ENCODE measurements around the gene MOCS1.

MOCS1 gene

GRCh38 chr6:39904946-39905639 lies 29.2 kb downstream of the MOCS1 start:
- Histone ChIP-seq H3K4me3 (no peak overlapping the region), H3K27ac (no peak overlapping the region)
- no peak for DNase-seq (ENCODE audit: low spot score)
- no peak for TF ChIP-seq CTCF (IDR thresholded peaks at IDR 0.05)

GRCh38 chr6:39903656-39904055 lies 30.6 kb downstream of the MOCS1 start:
- TF ChIP-seq CTCF (IDR thresholded peaks at IDR 0.05): no peak
- Histone ChIP-seq H3K27ac (no peak overlapping the region), H3K4me3 (no peak overlapping the region)
- DNase-seq (ENCODE audit: low spot score): no peak

GRCh38 chr6:39902786-39903465 lies 31.3 kb downstream of the MOCS1 start:
- no peak for TF ChIP-seq CTCF (IDR thresholded peaks at IDR 0.05)
- no peak overlapping the region for H3K4me3 ChIP-seq
- no peak for DNase-seq (ENCODE audit: low spot score)
- no peak overlapping the region for H3K27ac ChIP-seq

DNA sequence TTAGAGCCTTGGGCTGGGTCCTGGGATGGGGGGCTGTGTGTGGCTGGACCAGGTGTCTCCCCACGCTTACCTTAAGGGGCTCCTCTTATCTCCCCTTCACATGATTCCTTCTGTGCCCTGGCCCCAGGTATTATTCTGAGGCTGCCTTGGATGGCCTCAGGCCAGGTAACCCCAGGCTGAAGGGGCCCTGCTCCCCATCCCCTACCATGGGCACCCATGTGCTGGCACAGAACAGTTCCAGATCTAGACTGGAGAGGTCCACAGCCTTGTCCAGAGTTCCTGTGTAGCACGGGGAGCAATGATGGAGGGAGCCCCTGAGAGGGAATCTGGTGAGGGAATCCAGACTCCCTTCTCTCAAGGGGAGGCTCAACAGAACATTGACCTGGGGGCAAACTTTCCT lies 32.1 kb downstream of the MOCS1 start:
- Histone ChIP-seq H3K4me3 (no peak overlapping the region), H3K27ac (no peak overlapping the region)
- DNase-seq (ENCODE audit: low spot score): no peak
- no peak for TF ChIP-seq CTCF (IDR thresholded peaks at IDR 0.05)

- H3K27ac ChIP-seq: peak overlapping the region in 1 of 2 donors; percentile 10
- no peak for DNase-seq (ENCODE audit: low spot score)
- no peak overlapping the region for H3K4me3 ChIP-seq
- TF ChIP-seq CTCF (IDR thresholded peaks at IDR 0.05): no peak
These were observed 32.6 kb downstream of the MOCS1 start for GRCh38 chr6:39901670-39902069.

DNA sequence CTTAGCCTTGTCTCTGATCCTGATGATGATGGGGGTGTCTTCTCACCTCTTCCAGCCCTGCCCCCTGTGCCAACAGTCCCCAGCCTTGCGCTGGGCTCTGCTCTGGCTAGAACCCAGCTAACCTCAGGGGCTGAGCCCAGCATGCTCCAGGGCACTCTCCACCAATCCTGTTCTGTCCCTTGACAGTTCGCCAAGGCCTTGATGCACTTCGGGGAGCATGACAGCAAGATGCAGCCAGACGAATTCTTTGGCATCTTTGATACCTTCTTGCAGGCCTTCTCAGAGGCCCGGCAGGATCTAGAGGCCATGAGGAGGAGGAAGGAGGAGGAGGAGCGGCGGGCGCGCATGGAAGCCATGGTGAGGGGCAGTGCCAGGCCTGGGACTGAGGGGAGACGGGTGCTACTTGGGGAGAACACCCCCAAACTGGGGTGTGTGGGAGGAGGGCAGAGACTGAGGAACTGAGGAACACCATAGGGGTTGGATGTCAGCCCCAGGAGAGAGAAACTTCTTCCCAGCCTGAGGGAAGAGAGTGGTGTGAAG lies 33.1 kb downstream of the MOCS1 start:
- Histone ChIP-seq H3K4me3 (no peak overlapping the region), H3K27ac (peak overlapping the region in 1 of 2 donors; percentile 10)
- DNase-seq (ENCODE audit: low spot score): no peak
- TF ChIP-seq CTCF (IDR thresholded peaks at IDR 0.05): no peak

Data from coronary artery (tissue), 2 donors.